CD4-positive, alpha-beta memory T cell (primary cell): Measurements from ENCODE around the gene HEPHL1. TPM values are rescaled to one million over a fixed set of nuclear protein-coding genes. Genes with fewer than 3 reads are reported as not detected.
A peak's percentile ranks its signal among the peaks of the same experiment; 100 is the strongest.

Source experiments
- CTCF ChIA-PET: fragments of 350-600 bp; sonication (Branson Sonifier 250); formaldehyde crosslinking; loops from one replicate; lab custom pipeline; 2021; ENCODE audit warnings: inconsistent platforms; ENCODE audit not compliant: partially characterized antibody; lab: Charles Lee
- POLR2A ChIA-PET: fragments of 350-600 bp; sonication (Branson Sonifier 250); formaldehyde crosslinking; loops from one replicate; lab custom pipeline; 2021; ENCODE audit not compliant: partially characterized antibody; lab: Charles Lee
- DNase-seq, 5 donors: peaks; one replicate each; pipeline versions ENCODE4 v3.0.0 to v3.0.0-alpha.2; 2020 to 2022; ENCODE audit warnings: mixed read lengths in 1 of 5
- H3K27ac ChIP-seq: one replicate; pipeline ENCODE4 v1.7.0; 2013; ENCODE audit warnings: low read depth, low read length
- H3K27me3 ChIP-seq: 2 replicates; pipeline ENCODE4 v1.7.0; 2013; ENCODE audit warnings: mild to moderate bottlenecking, low read length, moderate library complexity; ENCODE audit not compliant: insufficient read depth
- H3K36me3 ChIP-seq: 2 replicates; pipeline ENCODE4 v1.7.0; 2013; ENCODE audit warnings: mild to moderate bottlenecking, low read length, moderate library complexity; ENCODE audit not compliant: insufficient read depth
- H3K4me1 ChIP-seq: 2 replicates; pipeline ENCODE4 v1.7.0; 2013; ENCODE audit warnings: mild to moderate bottlenecking, low read length, moderate library complexity; ENCODE audit not compliant: insufficient read depth
- H3K4me3 ChIP-seq, 2 donors: one replicate each; pipeline ENCODE4 v1.7.0; 2013; ENCODE audit warnings: low read length in 2 of 2, mild to moderate bottlenecking in 1 of 2
- H3K9me3 ChIP-seq, 2 donors: one replicate each; pipeline ENCODE4 v1.7.0; 2013; ENCODE audit warnings: low read length in 2 of 2, control low read depth in 1 of 2; ENCODE audit not compliant: control insufficient read depth in 1 of 2
- H3K27ac Mint-ChIP-seq, 7 donors: one replicate each; pipeline ENCODE4 v1.8.0; 2020 to 2021; ENCODE audit warnings: mixed read lengths in 7 of 7, mild to moderate bottlenecking in 6 of 7, inconsistent platforms in 3 of 7, moderate library complexity in 3 of 7
- H3K27me3 Mint-ChIP-seq, 2 donors: one replicate each; pipeline ENCODE4 v1.8.0; 2020 to 2021; ENCODE audit warnings: mixed read lengths in 2 of 2
- H3K36me3 Mint-ChIP-seq, 2 donors: one replicate each; pipeline ENCODE4 v1.8.0; 2020 to 2021; ENCODE audit warnings: mixed read lengths in 2 of 2, inconsistent platforms in 1 of 2, mild to moderate bottlenecking in 1 of 2
- H3K4me1 Mint-ChIP-seq, 4 donors: one replicate each; pipeline ENCODE4 v1.8.0; 2020 to 2021; ENCODE audit warnings: mixed read lengths in 4 of 4, mild to moderate bottlenecking in 1 of 4
- H3K4me3 Mint-ChIP-seq, 8 donors: one replicate each; pipeline ENCODE4 v1.8.0; 2020 to 2021; ENCODE audit warnings: mixed read lengths in 8 of 8, mild to moderate bottlenecking in 7 of 8, moderate library complexity in 6 of 8, inconsistent platforms in 3 of 8
- H3K9me3 Mint-ChIP-seq, 8 donors: one replicate each; pipeline ENCODE4 v1.8.0; 2020 to 2021; ENCODE audit warnings: mixed read lengths in 8 of 8, mild to moderate bottlenecking in 5 of 8, inconsistent platforms in 3 of 8, moderate library complexity in 1 of 8
- intact Hi-C: fragments of 100-400 bp; cut with micrococcal nuclease; formaldehyde crosslinking; loops from one replicate; pipeline ENCODE4 v1.15.1; 2023
- polyA plus RNA-seq, 2 donors: library from polyadenylated mRNA; unstranded; fragments of 300-500 nt; fragmentation: Illumina TruSeq; gene quantifications; one replicate each; pipeline ENCODE4 v1.2.3, GENCODE V29; 2021
- total RNA-seq, 2 experiments: library from RNA; stranded (reverse); gene quantifications; one replicate each; pipeline ENCODE4 v1.2.3, GENCODE V29; 2021

The HEPHL1 gene
- total and polyA plus RNA-seq, 4 experiments from 2014 or later = not detected

GRCh38 chr11:94084164-94084563 lies 63.0 kb downstream of the HEPHL1 start:
- H3K4me1 Mint-ChIP-seq = no peaks in the 10 kb centered on the region
- H3K9me3 Mint-ChIP-seq = peaks cover 0 to 3% (median 0%) of the 10 kb centered on the region in 8 donors
- no peaks in the 10 kb centered on the region for H3K36me3 ChIP-seq
- H3K27ac ChIP-seq = no peak overlapping the region
- no peaks in the 10 kb centered on the region for H3K36me3 Mint-ChIP-seq
- no peaks in the 10 kb centered on the region for H3K9me3 ChIP-seq
- H3K27me3 Mint-ChIP-seq = peaks cover 13 to 15% of the 10 kb centered on the region in 2 donors
- H3K4me3 Mint-ChIP-seq = no peak overlapping the region
- CTCF ChIA-PET = no interaction called here
- H3K27ac Mint-ChIP-seq = no peak overlapping the region
- H3K27me3 ChIP-seq = no peaks in the 10 kb centered on the region
- intact Hi-C loops = no loop called here
- H3K4me3 ChIP-seq = no peak overlapping the region
- no peaks in the 10 kb centered on the region for H3K4me1 ChIP-seq
- no peak for DNase-seq
- POLR2A ChIA-PET = no interaction called here

- CTCF ChIA-PET = no interaction called here
- intact Hi-C loops = no loop called here
- Mint-ChIP-seq H3K27ac (peak overlapping the region in 1 of 7 donors; percentile 29), H3K4me1 (no peaks in the 10 kb centered on the region), H3K27me3 (peaks cover 3 to 5% of the 10 kb centered on the region in 2 donors), H3K9me3 (peaks cover 0 to 3% (median 0%) of the 10 kb centered on the region in 8 donors), H3K4me3 (no peak overlapping the region), H3K36me3 (no peaks in the 10 kb centered on the region)
- Histone ChIP-seq H3K9me3 (no peaks in the 10 kb centered on the region), H3K27me3 (no peaks in the 10 kb centered on the region), H3K4me3 (no peak overlapping the region), H3K36me3 (no peaks in the 10 kb centered on the region), H3K27ac (no peak overlapping the region), H3K4me1 (no peaks in the 10 kb centered on the region)
- POLR2A ChIA-PET = no interaction called here
- no peak for DNase-seq
Measured at GRCh38 chr11:94088906-94089305, 67.8 kb downstream of the HEPHL1 start.

GRCh38 chr11:94089341-94089740 lies 68.2 kb downstream of the HEPHL1 start:
- no peak for DNase-seq
- Mint-ChIP-seq H3K36me3 (no peaks in the 10 kb centered on the region), H3K27ac (peak overlapping the region in 1 of 7 donors; percentile 29), H3K4me3 (no peak overlapping the region), H3K27me3 (peaks cover 3 to 5% of the 10 kb centered on the region in 2 donors), H3K4me1 (no peaks in the 10 kb centered on the region), H3K9me3 (peaks cover 0 to 3% (median under 1%) of the 10 kb centered on the region in 8 donors)
- Histone ChIP-seq H3K4me1 (no peaks in the 10 kb centered on the region), H3K27ac (no peak overlapping the region), H3K36me3 (no peaks in the 10 kb centered on the region), H3K27me3 (no peaks in the 10 kb centered on the region), H3K9me3 (no peaks in the 10 kb centered on the region), H3K4me3 (no peak overlapping the region)
- ChIA-PET CTCF (no interaction called here), POLR2A (no interaction called here)
- intact Hi-C loops = no loop called here

- H3K4me3 Mint-ChIP-seq = no peak overlapping the region
- no peak for DNase-seq
- intact Hi-C loops = no loop called here
- no peaks in the 10 kb centered on the region for H3K4me1 ChIP-seq
- no peak overlapping the region for H3K27ac Mint-ChIP-seq
- peaks cover 0 to 3% (median under 1%) of the 10 kb centered on the region in 8 donors for H3K9me3 Mint-ChIP-seq
- no peak overlapping the region for H3K4me3 ChIP-seq
- no peaks in the 10 kb centered on the region for H3K27me3 ChIP-seq
- H3K27ac ChIP-seq = no peak overlapping the region
- H3K4me1 Mint-ChIP-seq = no peaks in the 10 kb centered on the region
- ChIA-PET CTCF (no interaction called here), POLR2A (no interaction called here)
- H3K27me3 Mint-ChIP-seq = peaks cover 3 to 5% of the 10 kb centered on the region in 2 donors
- H3K36me3 ChIP-seq = no peaks in the 10 kb centered on the region
- H3K9me3 ChIP-seq = no peaks in the 10 kb centered on the region
- no peaks in the 10 kb centered on the region for H3K36me3 Mint-ChIP-seq
Measured at GRCh38 chr11:94090401-94090800, 69.2 kb downstream of the HEPHL1 start.

GRCh38 chr11:94091091-94091490 lies 69.9 kb downstream of the HEPHL1 start:
- no peak overlapping the region for H3K27ac Mint-ChIP-seq

GRCh38 chr11:94100253-94100652 lies 79.1 kb downstream of the HEPHL1 start:
- no peaks in the 10 kb centered on the region for H3K36me3 ChIP-seq
- no peaks in the 10 kb centered on the region for H3K4me1 ChIP-seq
- H3K4me1 Mint-ChIP-seq = no peaks in the 10 kb centered on the region
- H3K4me3 ChIP-seq = no peak overlapping the region
- POLR2A ChIA-PET = no interaction called here
- no peak for DNase-seq
- intact Hi-C loops = no loop called here
- H3K27me3 ChIP-seq = no peaks in the 10 kb centered on the region
- CTCF ChIA-PET = no interaction called here
- H3K9me3 ChIP-seq = no peaks in the 10 kb centered on the region
- H3K9me3 Mint-ChIP-seq = peaks cover 0 to 20% (median 6%) of the 10 kb centered on the region in 8 donors
- H3K27ac Mint-ChIP-seq = no peak overlapping the region
- peaks cover 0 to 9% of the 10 kb centered on the region in 2 donors for H3K27me3 Mint-ChIP-seq
- no peak overlapping the region for H3K27ac ChIP-seq
- H3K4me3 Mint-ChIP-seq = no peak overlapping the region
- H3K36me3 Mint-ChIP-seq = no peaks in the 10 kb centered on the region

More at GRCh38 chr11:94091091-94091490, 69.9 kb downstream of the HEPHL1 start:
- ChIA-PET CTCF (no interaction called here), POLR2A (no interaction called here)
- H3K27me3 Mint-ChIP-seq = peaks cover 3 to 5% of the 10 kb centered on the region in 2 donors
- Histone ChIP-seq H3K27me3 (no peaks in the 10 kb centered on the region), H3K9me3 (no peaks in the 10 kb centered on the region), H3K27ac (no peak overlapping the region), H3K36me3 (no peaks in the 10 kb centered on the region), H3K4me3 (no peak overlapping the region), H3K4me1 (no peaks in the 10 kb centered on the region)
- H3K36me3 Mint-ChIP-seq = no peaks in the 10 kb centered on the region
- peaks cover 0 to 6% (median under 1%) of the 10 kb centered on the region in 8 donors for H3K9me3 Mint-ChIP-seq
- intact Hi-C loops = no loop called here
- DNase-seq = no peak
- H3K4me3 Mint-ChIP-seq = no peak overlapping the region
- H3K4me1 Mint-ChIP-seq = no peaks in the 10 kb centered on the region

- CTCF ChIA-PET = no interaction called here
- no peak for DNase-seq
Measured at GRCh38 chr11:94103471-94103870, 82.3 kb downstream of the HEPHL1 start.

GRCh38 chr11:94104734-94105133 lies 83.6 kb downstream of the HEPHL1 start:
- intact Hi-C loops = no loop called here
- CTCF ChIA-PET = no interaction called here

More at GRCh38 chr11:94103471-94103870, 82.3 kb downstream of the HEPHL1 start:
- H3K27me3 Mint-ChIP-seq = peaks cover 0 to 2% of the 10 kb centered on the region in 2 donors
- Histone ChIP-seq H3K9me3 (no peaks in the 10 kb centered on the region), H3K4me3 (no peak overlapping the region), H3K27me3 (no peaks in the 10 kb centered on the region), H3K4me1 (no peaks in the 10 kb centered on the region), H3K36me3 (no peaks in the 10 kb centered on the region), H3K27ac (no peak overlapping the region)
- no peak overlapping the region for H3K4me3 Mint-ChIP-seq
- POLR2A ChIA-PET = no interaction called here
- no peak overlapping the region for H3K27ac Mint-ChIP-seq
- peaks cover 0 to 8% (median 1%) of the 10 kb centered on the region in 8 donors for H3K9me3 Mint-ChIP-seq
- H3K36me3 Mint-ChIP-seq = no peaks in the 10 kb centered on the region
- intact Hi-C loops = no loop called here
- no peaks in the 10 kb centered on the region for H3K4me1 Mint-ChIP-seq

More at GRCh38 chr11:94104734-94105133, 83.6 kb downstream of the HEPHL1 start:
- H3K27ac Mint-ChIP-seq = no peak overlapping the region
- no peaks in the 10 kb centered on the region for H3K27me3 ChIP-seq
- H3K27me3 Mint-ChIP-seq = peaks cover 0 to 2% of the 10 kb centered on the region in 2 donors
- H3K4me3 ChIP-seq = no peak overlapping the region
- no peak for DNase-seq
- no peaks in the 10 kb centered on the region for H3K9me3 ChIP-seq
- POLR2A ChIA-PET = no interaction called here
- H3K36me3 ChIP-seq = no peaks in the 10 kb centered on the region
- H3K27ac ChIP-seq = no peak overlapping the region
- H3K4me1 Mint-ChIP-seq = no peaks in the 10 kb centered on the region
- H3K9me3 Mint-ChIP-seq = peaks cover 0 to 4% (median 0%) of the 10 kb centered on the region in 8 donors
- no peak overlapping the region for H3K4me3 Mint-ChIP-seq
- no peaks in the 10 kb centered on the region for H3K4me1 ChIP-seq
- H3K36me3 Mint-ChIP-seq = no peaks in the 10 kb centered on the region
